Uterus (tissue), 2 donors: ENCODE measurements around the gene INTU.

Source experiments
- CTCF ChIP-seq, 4 experiments: fragments of 200-600 bp in 2 of 4; fragments of 450-650 bp in 2 of 4; sonication (generic) in 2 of 4; IDR thresholded peaks; one replicate each; pipeline ENCODE4 v1.5.1; 2016 to 2019; ENCODE audit warnings: antibody characterized with exemption in 4 of 4, mild to moderate bottlenecking in 2 of 4, moderate library complexity in 1 of 4
- POLR2A ChIP-seq, 2 donors: fragments of 450-650 bp; IDR thresholded peaks; one replicate each; pipeline ENCODE4 v1.6.1; 2016; ENCODE audit warnings: antibody characterized with exemption in 2 of 2, mild to moderate bottlenecking in 1 of 2, moderate library complexity in 1 of 2

DNA sequence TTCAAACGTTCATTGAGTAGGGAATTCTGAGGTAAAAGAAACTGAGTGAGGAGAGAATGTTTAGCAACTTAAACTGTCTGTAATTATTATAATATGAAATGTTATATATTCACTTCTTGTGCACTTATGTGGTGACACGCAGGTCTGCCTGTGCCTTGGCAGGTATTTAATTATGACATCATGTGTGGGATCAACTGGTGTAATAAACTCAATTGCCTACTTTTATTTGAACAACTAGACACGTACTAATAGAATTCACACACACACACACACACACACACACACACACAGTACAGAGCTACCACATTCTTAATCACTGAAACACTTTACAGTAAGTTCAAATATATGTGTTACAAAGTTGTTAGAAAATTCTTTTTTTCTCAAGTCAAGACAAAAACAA, 76.7 kb downstream of the INTU start:
- TF ChIP-seq CTCF (IDR thresholded peaks at IDR 0.05) = no peak
- TF ChIP-seq POLR2A (IDR thresholded peaks at IDR 0.05) = no peak
